Stimulated activated CD8-positive, alpha-beta memory T cell treated with anti-CD3 and anti-CD28 coated beads, Interleukin-4, amount 100 ng/mL, for 4 hours (primary cell): ENCODE results near the gene ANKRD61.
"Not testable (repeated sequence)": the region's sequence is repeated elsewhere in the genome, so short reads cannot be mapped to it uniquely, and the experiment has no call there.

Experiments
- DNase-seq, 2 donors: peaks; one replicate each; pipeline ENCODE4 v3.0.0-alpha.2; 2020; ENCODE audit warnings: low read depth in 2 of 2, low spot score in 1 of 2

Gene ANKRD61

GRCh38 chr7:6031567-6031966 lies 391 bp downstream of the ANKRD61 start:
- no peak for DNase-seq

DNA sequence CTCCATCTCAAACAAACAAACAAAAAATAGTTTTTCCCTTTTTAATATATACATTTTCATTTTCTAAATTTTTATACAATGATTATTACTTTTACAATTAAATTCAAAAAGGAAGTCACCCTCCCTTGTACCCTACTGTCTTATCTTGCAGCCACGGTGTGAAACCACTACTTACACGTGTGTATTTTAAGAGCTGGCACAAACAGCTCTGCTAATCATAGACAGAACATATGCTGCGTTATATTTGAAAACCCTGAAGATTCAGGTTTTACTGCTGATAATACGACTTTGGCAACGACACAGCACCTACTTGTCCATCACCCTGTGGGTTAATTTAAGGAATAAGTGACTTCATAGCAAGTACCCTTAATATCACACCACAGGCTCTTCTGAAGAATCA lies 991 bp downstream of the ANKRD61 start:
- DNase-seq = no peak

DNA sequence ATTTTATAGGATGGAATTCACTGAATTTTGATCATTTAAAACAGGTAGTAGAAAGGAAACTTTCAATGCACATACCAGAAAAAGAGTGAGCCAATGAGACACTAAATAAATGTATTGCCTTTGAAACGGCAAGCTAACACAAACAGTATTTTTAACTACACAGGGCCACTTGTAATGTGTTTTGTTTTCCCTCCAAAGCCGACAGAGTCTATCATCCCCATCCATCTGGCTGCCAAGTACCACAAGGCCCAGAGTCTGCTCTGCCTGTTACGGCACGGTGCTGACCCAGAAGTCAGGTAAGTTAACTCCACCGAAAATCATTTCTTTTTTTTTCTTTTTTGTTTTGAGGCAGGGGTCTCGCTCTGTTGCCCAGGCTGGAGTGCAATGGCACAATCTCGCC lies 1.5 kb downstream of the ANKRD61 start:
- DNase-seq = no peak

DNA sequence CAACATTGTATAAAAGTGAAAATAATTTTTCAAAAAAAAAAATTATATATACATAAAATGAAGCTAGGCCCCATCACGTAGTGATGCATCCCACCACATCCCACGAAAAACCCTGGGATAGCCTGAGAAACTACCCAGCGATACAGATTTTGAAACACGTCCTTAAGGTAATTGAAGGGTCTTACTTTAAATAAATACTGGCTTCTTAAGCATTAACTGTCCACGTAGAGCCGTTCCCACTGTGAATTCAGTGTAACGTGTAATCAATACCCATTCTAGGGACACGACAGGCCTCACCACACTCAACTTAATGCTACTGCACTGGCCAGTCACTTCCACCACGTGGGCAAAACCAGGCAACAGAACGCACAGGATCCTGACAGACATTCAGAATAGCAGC lies 4.0 kb downstream of the ANKRD61 start:
- no peak for DNase-seq

DNA sequence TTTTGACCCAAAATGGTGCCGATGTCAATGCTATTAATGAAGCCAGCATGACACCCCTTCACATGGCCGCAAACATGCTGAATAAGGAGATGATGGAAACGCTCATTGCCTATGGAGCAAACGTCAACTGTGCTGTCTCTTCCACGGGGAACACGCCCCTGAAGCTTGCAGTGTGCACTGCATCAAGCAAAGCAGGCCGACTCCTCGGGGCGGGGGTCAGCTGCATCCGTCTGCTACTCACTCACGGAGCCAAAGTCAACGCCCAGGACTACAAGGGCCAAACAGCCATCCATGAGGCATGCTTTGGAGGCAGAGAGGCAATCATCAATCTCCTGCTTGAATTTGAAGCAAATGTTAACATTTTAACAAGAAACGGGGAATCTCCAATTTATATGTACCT lies 4.5 kb downstream of the ANKRD61 start:
- no peak for DNase-seq

- no peak for DNase-seq
Measured at GRCh38 chr7:6049780-6050179, 18.6 kb downstream of the ANKRD61 start.

GRCh38 chr7:6051185-6051584 lies 20.0 kb downstream of the ANKRD61 start:
- not testable (repeated sequence) for DNase-seq

GRCh38 chr7:6056616-6057015 lies 25.4 kb downstream of the ANKRD61 start:
- DNase-seq = no peak

GRCh38 chr7:6057316-6058129 lies 26.3 kb downstream of the ANKRD61 start:
- no peak for DNase-seq

DNA sequence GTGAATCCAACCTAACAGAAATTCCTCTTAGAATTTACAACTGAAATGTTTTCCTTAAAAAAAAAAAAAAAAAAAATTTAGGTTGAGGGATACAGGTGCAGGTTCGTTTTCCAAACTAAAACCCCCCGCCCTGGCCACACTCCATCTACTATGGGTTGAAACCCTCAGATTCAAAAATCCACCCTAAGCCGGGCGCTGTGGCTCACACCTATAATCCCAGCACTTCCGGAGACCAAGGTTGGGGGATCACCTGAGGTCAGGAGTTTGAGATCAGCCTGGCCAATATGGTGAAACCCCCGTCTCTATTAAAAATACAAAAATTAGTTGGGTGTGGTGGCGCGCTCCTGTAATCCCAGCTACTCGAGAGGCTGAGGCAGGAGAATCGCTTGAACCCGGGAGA lies 28.8 kb downstream of the ANKRD61 start:
- not testable (repeated sequence) for DNase-seq

DNA sequence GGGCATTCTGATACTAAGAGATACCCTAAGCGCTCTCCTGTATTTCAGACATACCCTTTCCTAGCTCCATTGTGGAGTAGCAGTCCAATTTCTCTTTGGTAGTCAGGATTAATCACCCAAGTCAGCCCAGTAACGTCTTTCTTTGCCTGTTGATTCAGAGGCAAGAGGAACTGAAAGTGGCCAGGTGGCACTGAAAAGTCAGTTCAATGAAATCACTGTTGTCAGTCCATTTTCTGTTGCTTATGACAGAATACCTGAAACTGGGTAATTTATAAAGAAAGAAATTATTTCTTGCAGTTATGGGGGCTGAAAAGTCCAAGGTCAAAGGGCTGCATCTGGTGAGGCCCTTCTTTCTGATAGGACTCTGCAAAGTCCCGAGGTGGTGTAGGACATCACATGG lies 40.2 kb downstream of the ANKRD61 start:
- DNase-seq = no peak

- DNase-seq = no peak
Measured at GRCh38 chr7:6074612-6075380, 43.6 kb downstream of the ANKRD61 start.

- no peak for DNase-seq
Measured at GRCh38 chr7:6078548-6078947, 47.4 kb downstream of the ANKRD61 start.

GRCh38 chr7:6083047-6083446 lies 51.9 kb downstream of the ANKRD61 start:
- DNase-seq = not testable (repeated sequence)
